SK-N-MC (cell line): Measurements from ENCODE around the gene PMS2.
"Not testable (repeated sequence)": the region's sequence is repeated elsewhere in the genome, so short reads cannot be mapped to it uniquely, and the experiment has no call there.

Experiments used
- EZH2 ChIP-seq: fragments of 200-600 bp; sonication (generic); IDR thresholded peaks from one replicate; pipeline ENCODE4 v1.6.1; 2017; ENCODE audit warnings: antibody characterized with exemption
- FOXP2 ChIP-seq: optimal IDR thresholded peaks from 2 replicates; pipeline ENCODE3; 2011; ENCODE audit warnings: mild to moderate bottlenecking, moderate library complexity; ENCODE audit not compliant: insufficient read depth; ENCODE audit errors: extremely low read length, control extremely low read depth
- POLR2AphosphoS5 ChIP-seq: IDR thresholded peaks from 2 replicates; pipeline ENCODE4 v1.6.1; 2012; ENCODE audit warnings: mild to moderate bottlenecking, low read depth, low read length, borderline replicate concordance

- not testable (repeated sequence) for TF ChIP-seq POLR2AphosphoS5, FOXP2, EZH2
Observed at GRCh38 chr7:5970347-5970911, 38.4 kb downstream of the PMS2 start, which contains the start of gene RSPH10B.
